T-helper 1 cell treated with Interleukin-12 subunit alpha and Interleukin-12 subunit beta and Interleukin-4 antibody, amounts not matched to agents 30 μg/mL and 1 μg/mL, for 36 hours (primary cell): ENCODE results near the gene ANKS1B.
A peak's percentile ranks its signal among the peaks of the same experiment; 100 is the strongest.
"Not testable (repeated sequence)": the region's sequence is repeated elsewhere in the genome, so short reads cannot be mapped to it uniquely, and the experiment has no call there.

ENCODE experiments used
- H3K27ac Mint-ChIP-seq: one replicate; pipeline ENCODE4 v1.8.0; 2021; ENCODE audit warnings: mild to moderate bottlenecking, mixed read lengths
- H3K27me3 Mint-ChIP-seq: one replicate; pipeline ENCODE4 v1.8.0; 2021; ENCODE audit warnings: low read depth, mixed read lengths
- H3K36me3 Mint-ChIP-seq: one replicate; pipeline ENCODE4 v1.8.0; 2021; ENCODE audit warnings: low read depth, mixed read lengths
- H3K4me1 Mint-ChIP-seq: one replicate; pipeline ENCODE4 v1.8.0; 2021; ENCODE audit warnings: low read depth, mixed read lengths
- H3K4me3 Mint-ChIP-seq: one replicate; pipeline ENCODE4 v1.8.0; 2021; ENCODE audit warnings: mild to moderate bottlenecking, moderate library complexity, mixed read lengths
- H3K9me3 Mint-ChIP-seq: one replicate; pipeline ENCODE4 v1.8.0; 2021; ENCODE audit warnings: mixed read lengths

ANKS1B gene

DNA sequence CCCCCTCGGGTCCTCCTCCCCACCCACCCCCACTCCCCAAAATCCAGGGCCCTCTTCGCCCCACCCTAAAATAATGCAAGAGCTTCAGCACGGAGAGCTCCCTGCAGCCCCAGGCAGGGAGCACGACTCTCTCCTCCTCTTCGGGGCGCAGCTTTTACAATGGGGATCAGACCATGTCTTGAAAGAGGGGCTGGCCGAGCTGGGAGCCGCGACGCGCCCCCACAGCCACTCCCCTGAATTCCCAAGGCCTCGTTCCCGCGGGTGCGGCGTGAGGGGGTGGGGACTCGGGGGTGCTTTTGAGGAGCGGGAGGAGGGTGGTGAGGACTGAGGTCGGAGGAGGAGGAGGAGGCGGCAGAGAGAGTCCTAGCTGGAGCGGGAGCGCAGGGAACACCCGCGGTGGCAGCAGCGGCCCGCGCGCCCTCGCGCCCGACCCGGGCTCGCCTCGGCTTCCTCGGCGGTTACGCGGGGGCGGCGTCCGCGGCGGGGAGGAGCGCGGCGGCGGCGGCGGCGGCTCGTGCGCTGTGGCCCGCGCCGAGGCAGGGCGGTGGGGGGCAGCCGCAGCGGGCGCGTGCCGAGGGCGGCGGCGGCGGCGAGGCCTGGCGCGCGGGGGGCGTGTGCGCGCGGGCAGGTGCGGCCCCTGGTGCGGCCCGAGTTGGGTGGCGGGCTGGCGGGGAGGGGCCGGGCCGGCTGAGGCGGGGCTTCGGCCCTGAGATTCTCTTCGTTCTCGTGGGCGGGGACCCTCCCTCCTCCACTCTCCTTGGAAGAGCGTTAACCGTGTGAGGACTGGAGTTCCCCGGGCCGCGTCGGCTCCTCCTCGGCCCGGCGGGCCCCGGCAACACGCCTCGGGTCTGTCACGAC is at the start of gene ANKS1B:
TSS of gene ANKS1B (minus strand) at position 666 of the 858 bp plus-strand sequence. CDS start 699 bp downstream, outside the sequence.
- Mint-ChIP-seq H3K27ac (no peak within 1 kb of the TSS), H3K27me3 (peaks cover 64% of the 10 kb centered on the region), H3K4me3 (peak within 1 kb of the TSS; percentile 71), H3K4me1 (peaks cover 5% of the 10 kb centered on the region), H3K9me3 (no peaks in the 10 kb centered on the region), H3K36me3 (no peaks in the 10 kb centered on the region)

DNA sequence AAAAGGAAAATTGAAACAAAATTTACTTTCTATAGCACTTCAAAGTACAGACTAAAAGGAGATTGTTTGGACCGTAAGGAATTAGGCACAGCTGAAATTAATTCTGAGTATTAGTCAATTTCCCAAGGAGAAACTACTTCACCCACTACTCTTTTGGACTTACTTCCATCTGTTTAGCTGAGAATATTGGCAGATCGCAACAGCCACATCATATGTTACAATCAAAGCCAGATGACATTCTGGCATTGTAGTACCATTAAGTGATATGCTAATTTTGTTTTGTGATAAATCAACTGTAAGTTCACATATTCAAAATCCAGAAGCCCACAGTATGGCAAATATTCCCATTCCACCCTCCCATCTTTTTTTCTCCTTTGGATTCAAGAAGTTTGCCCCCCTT is 47.1 kb upstream of the ANKS1B start:
- no peak overlapping the region for H3K4me3 Mint-ChIP-seq
- H3K9me3 Mint-ChIP-seq, result no peaks in the 10 kb centered on the region
- no peaks in the 10 kb centered on the region for H3K4me1 Mint-ChIP-seq
- peaks cover 14% of the 10 kb centered on the region for H3K36me3 Mint-ChIP-seq
- no peak overlapping the region for H3K27ac Mint-ChIP-seq
- no peaks in the 10 kb centered on the region for H3K27me3 Mint-ChIP-seq

DNA sequence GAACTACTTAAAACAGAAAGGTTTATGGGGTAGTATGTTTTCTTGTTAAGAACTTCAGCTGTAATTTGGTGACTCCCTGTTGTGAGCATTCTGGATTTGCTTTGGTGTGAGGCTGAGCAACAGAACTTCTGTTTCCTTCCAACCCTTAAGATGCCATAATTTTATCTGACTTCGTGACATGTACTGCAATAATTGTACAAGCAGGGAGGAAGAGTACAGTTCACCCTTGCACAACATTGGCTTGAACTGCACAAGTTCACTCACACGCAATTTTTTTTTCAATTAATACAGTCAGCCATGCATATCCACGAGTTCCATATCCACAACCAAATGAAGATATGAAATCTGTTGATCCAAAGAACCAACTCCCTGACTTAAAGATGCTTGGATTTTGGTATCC is 42.9 kb upstream of the ANKS1B start:
- Mint-ChIP-seq H3K4me3 (no peak overlapping the region), H3K27ac (no peak overlapping the region), H3K9me3 (no peaks in the 10 kb centered on the region), H3K36me3 (peaks cover 4% of the 10 kb centered on the region), H3K4me1 (no peaks in the 10 kb centered on the region), H3K27me3 (no peaks in the 10 kb centered on the region)

DNA sequence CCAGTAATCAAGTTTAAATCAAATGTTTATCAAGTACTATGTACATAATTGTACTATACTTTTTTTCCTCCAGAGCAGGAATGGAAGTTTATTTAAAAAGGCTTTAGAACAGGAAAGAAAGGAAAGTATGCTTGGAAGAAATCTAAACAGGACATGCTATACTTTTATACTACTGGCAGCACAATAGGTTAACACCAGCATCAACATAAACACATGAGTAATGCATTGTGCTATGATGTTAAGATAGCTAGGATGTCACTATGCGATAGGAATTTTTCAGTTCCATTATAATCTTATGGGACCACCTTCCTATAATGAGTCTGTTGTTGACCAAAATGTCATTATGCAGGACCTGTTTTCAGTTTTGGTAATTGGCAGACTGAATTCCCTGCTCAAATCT is 41.5 kb upstream of the ANKS1B start:
- no peak overlapping the region for H3K4me3 Mint-ChIP-seq
- H3K4me1 Mint-ChIP-seq, result no peaks in the 10 kb centered on the region
- H3K36me3 Mint-ChIP-seq, result no peaks in the 10 kb centered on the region
- H3K27me3 Mint-ChIP-seq, result no peaks in the 10 kb centered on the region
- no peak overlapping the region for H3K27ac Mint-ChIP-seq
- no peaks in the 10 kb centered on the region for H3K9me3 Mint-ChIP-seq

DNA sequence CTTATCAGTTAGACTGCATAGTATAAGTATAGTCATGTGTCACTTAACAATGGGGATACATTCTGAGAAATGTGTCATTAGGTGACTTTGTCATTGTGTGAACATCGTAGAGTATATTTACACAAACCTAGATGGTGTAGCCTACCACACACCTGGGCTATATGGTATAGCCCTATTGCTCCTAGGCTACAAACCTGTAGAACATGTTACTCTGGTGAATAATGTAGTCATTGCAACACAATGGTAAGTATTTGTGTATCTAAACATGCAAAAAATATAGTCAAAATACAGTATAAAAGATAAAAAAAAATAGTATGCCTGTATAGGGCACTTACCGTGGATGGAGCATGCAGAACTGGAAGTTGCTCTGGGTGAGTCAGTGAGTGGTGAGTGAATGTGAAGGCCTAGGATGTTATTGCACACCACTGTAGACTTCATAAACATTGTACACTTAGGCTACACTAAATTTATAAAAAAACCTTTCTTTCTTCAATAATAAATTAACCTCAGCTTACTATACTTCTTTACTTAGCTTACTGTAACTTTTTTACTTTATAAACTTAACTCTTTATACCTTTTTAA is 40.3 kb upstream of the ANKS1B start:
- Mint-ChIP-seq H3K4me1 (no peaks in the 10 kb centered on the region), H3K27me3 (no peaks in the 10 kb centered on the region), H3K27ac (no peak overlapping the region)

DNA sequence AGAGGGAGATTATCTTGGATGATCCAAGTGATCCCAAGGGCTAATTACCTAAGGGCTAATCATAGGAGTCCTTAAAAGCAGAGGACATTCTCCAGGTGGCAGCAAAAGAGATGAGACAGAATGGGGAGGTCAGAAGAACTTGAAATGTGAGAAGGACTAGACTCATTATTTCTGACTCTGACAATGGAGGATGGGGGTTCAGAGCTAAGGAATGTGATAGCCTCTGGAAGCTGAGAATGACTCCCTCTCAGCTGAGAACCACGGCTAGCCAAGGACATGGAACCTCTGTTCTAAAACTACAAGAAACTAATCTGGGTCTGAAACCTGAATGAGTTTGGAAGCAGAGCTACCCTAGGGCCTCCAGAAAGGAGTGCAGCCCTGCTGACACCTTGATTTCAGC is 35.6 kb upstream of the ANKS1B start:
- Mint-ChIP-seq H3K4me1 (no peaks in the 10 kb centered on the region), H3K36me3 (peaks cover 2% of the 10 kb centered on the region), H3K4me3 (no peak overlapping the region), H3K27ac (no peak overlapping the region), H3K27me3 (no peaks in the 10 kb centered on the region), H3K9me3 (peaks cover 8% of the 10 kb centered on the region)

More for the DNA sequence above, 40.3 kb upstream of the ANKS1B start:
- Mint-ChIP-seq H3K4me3 (no peak overlapping the region), H3K36me3 (no peaks in the 10 kb centered on the region), H3K9me3 (no peaks in the 10 kb centered on the region)

DNA sequence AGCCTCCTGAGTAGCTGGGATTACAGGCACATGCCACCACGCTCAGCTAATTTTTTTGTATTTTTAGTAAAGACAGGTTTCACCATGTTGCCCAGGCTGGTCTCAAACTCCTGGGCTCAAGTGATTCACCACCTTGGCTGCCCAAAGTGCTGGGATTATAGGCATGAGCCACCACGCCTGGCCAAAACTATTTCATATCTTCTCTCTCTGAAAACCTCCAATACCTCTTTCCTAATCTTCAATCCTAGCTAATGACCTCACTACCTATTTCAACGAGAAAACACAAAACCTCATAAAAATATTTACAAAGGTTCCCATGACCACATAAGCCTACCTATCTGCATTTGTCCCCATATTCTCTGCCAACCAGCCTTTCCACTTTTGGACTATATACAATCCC is 32.3 kb upstream of the ANKS1B start:
- no peak overlapping the region for H3K4me3 Mint-ChIP-seq
- no peaks in the 10 kb centered on the region for H3K4me1 Mint-ChIP-seq
- peaks cover 3% of the 10 kb centered on the region for H3K36me3 Mint-ChIP-seq
- H3K9me3 Mint-ChIP-seq, result peaks cover 8% of the 10 kb centered on the region
- H3K27me3 Mint-ChIP-seq, result no peaks in the 10 kb centered on the region
- H3K27ac Mint-ChIP-seq, result no peak overlapping the region

DNA sequence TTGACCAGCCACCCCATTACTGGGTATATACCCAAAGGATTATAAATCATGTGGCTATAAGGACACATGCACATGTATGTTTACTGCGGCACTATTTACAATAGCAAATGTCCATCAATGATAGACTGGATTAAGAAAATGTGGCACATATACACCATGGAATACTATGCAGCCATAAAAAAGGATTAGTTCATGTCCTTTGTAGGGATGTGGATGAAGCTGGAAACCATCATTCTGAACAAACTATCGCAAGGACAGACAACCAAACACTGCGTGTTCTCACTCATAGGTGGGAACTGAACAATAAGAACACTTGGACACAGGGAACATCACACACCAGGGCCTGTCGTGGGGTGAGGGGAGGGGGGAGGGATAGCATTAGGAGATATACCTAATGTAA is 31.6 kb upstream of the ANKS1B start:
- H3K4me3 Mint-ChIP-seq, H3K9me3 Mint-ChIP-seq, H3K27ac Mint-ChIP-seq: not testable (repeated sequence)

DNA sequence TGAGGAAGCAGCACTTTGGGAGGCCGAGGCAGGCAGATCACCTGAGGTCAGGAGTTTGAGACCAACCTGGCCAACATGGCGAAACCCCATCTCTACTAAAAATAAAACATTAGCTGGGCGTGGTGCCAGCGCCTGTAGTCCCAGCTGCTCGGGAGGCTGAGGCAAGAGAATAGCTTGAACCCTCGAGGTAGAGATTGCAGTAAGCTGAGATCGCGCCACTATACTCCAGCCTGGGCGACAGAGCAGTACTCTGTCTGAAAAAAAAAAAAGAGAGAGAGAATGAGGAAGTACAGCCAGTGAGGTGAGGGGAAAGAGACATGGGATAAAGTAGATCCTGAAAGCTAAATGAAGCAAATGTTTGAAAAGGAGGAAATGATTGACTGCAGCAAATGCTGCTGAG is 21.1 kb upstream of the ANKS1B start:
- not testable (repeated sequence) for H3K4me3 Mint-ChIP-seq, H3K9me3 Mint-ChIP-seq, H3K4me1 Mint-ChIP-seq, H3K27me3 Mint-ChIP-seq, H3K36me3 Mint-ChIP-seq, H3K27ac Mint-ChIP-seq

More for the DNA sequence above, 31.6 kb upstream of the ANKS1B start:
- not testable (repeated sequence) for H3K27me3 Mint-ChIP-seq, H3K4me1 Mint-ChIP-seq, H3K36me3 Mint-ChIP-seq

DNA sequence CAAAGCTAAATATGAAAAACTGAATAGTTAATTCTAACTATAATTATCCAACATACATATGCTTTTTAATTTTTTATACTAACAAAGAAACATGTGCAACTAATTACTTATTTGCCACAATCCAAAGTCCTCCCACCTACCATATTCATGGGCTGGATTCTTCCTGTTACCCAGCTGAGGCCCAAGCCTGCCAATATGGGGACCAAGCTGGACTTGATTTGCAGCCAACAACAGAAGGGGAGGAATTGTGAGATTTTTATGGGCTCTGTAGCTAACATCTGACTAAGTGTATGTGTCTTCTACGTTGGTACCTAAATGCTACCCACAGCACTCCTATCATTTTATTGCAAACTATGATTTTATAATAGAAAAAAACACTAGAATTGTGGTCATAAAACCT is 13.1 kb upstream of the ANKS1B start:
- Mint-ChIP-seq H3K4me1 (no peaks in the 10 kb centered on the region), H3K36me3 (no peaks in the 10 kb centered on the region), H3K27me3 (no peaks in the 10 kb centered on the region), H3K4me3 (no peak overlapping the region), H3K27ac (no peak overlapping the region), H3K9me3 (peaks cover 6% of the 10 kb centered on the region)

DNA sequence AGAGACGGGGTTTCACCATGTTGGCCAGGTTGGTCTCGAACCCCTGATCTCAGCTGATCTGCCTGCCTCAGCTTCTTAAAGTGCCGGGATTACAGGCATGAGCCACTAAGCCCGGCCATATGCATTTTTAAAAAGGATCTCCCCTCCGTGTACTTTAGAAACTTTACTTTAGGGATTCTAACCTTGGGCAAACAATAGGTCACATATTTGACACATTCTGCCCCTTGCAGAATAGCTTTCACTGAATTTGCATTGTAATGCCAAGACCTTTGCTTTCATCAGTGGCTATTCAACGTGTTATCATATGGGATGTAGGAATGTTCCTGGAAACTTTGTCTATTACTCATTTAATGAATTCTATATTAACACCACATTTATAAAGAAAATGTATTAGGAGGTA is 11.4 kb upstream of the ANKS1B start:
- H3K27me3 Mint-ChIP-seq, result no peaks in the 10 kb centered on the region
- no peak overlapping the region for H3K4me3 Mint-ChIP-seq
- peaks cover 6% of the 10 kb centered on the region for H3K9me3 Mint-ChIP-seq
- no peaks in the 10 kb centered on the region for H3K4me1 Mint-ChIP-seq
- H3K36me3 Mint-ChIP-seq, result no peaks in the 10 kb centered on the region
- no peak overlapping the region for H3K27ac Mint-ChIP-seq

DNA sequence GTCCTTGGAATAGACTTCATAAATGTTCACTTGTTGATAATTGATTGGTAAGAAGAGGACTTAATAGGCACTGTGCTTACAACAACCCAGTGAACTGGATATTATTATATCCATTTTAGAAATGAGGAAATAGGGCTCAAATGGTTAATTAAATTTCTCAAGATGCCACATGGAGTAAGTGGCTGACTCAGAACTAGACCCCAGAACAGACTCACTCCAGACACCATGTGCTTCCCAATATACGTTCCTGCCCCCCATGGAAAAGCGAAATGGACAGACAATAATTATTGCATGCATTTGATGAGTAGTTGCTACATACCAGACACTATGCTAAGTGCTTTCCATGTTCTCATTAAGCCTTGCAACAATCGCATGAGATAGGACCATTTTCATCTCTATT is 895 bp upstream of the ANKS1B start:
- Mint-ChIP-seq H3K4me1 (peaks cover 5% of the 10 kb centered on the region), H3K27me3 (peaks cover 55% of the 10 kb centered on the region), H3K36me3 (no peaks in the 10 kb centered on the region), H3K9me3 (no peaks in the 10 kb centered on the region), H3K27ac (no peak overlapping the region), H3K4me3 (peak overlapping the region; percentile 71)

DNA sequence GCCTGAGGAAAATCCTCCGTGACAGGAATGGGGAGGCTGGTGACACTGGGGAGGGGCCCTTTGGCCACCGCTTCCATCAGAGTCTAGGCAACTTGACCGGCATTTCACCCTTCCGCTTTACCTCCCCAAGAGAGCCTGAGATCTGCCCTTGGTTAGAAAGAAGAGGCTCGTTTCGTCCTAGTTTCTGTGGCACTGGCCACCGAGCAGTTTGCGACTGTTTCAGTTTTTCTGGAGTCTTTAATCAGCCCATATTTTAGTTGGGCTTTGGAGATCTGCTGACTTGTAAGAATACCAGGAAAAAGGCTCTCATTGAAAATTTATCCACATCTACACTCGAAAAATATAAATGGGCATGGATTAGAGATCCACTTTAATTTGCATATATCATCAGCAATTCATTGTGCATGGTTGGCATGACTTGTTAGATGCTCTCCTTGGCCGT is 414 bp upstream of the ANKS1B start:
- Mint-ChIP-seq H3K27ac (no peak overlapping the region), H3K4me3 (peak overlapping the region; percentile 71), H3K4me1 (peaks cover 5% of the 10 kb centered on the region), H3K9me3 (no peaks in the 10 kb centered on the region), H3K27me3 (peaks cover 59% of the 10 kb centered on the region), H3K36me3 (no peaks in the 10 kb centered on the region)

DNA sequence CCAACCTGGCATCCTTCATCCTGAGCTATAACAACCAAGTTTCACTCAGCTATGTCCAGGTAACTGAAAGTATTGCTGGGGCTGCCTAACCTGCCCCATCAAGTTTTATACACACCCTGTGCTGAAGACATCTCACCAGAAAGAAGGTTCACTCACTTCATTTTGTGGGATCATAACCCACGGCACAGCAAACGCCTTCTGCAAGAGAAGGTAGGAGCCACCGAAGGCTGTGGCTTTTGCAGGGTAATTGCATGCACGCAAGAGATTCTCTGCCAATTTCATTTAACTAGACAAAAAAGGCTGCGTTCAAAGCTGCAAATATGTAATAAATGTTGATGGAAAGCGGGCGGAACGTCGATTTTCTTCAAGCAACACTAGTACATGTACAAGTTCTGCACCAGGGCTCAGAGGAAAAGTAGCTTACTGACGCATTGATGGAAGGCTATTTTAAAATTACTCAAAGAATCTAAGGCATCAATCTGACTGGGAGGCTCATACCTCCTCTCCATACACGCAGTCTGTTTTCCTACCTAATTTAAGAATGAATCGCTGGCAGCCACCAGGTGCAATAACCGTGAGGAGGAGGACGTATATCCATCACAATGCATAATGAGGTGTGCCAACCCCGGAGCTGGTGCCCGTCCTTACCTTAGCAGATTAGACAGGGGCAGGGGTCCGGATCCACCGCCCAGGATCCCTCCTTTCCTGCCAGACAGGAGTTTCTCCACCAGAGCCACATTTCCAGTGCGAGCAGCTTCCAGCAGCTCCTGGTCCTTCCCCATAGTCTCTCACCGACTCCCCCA is 1.1 kb downstream of the ANKS1B start:
- Mint-ChIP-seq H3K27me3 (peaks cover 68% of the 10 kb centered on the region), H3K36me3 (no peaks in the 10 kb centered on the region), H3K9me3 (no peaks in the 10 kb centered on the region), H3K4me1 (peaks cover 5% of the 10 kb centered on the region), H3K27ac (no peak overlapping the region), H3K4me3 (peak overlapping the region; percentile 57)
